Lower leg skin (tissue), 3 donors: ENCODE data around the gene SALL1.

Experiments
- CTCF ChIP-seq, 3 donors: fragments of 450-650 bp; IDR thresholded peaks; one replicate each; pipeline ENCODE4 v1.5.1; 2016; ENCODE audit warnings: antibody characterized with exemption in 3 of 3, mild to moderate bottlenecking in 3 of 3, moderate library complexity in 2 of 3
- POLR2A ChIP-seq, 2 donors: fragments of 450-650 bp; IDR thresholded peaks; one replicate each; pipeline ENCODE4 v1.6.1; 2016 to 2017; ENCODE audit warnings: antibody characterized with exemption in 2 of 2, mild to moderate bottlenecking in 1 of 2, moderate library complexity in 1 of 2

GRCh38 chr16:51154271-51155171 is 3.5 kb upstream of the SALL1 start:
- TF ChIP-seq CTCF (IDR thresholded peaks at IDR 0.05) (no peak), POLR2A (IDR thresholded peaks at IDR 0.05) (no peak)
